Measurements from ENCODE around the gene FOXK2. TPM values are rescaled to one million over a fixed set of nuclear protein-coding genes. Genes with fewer than 3 reads are reported as not detected.
"Not testable (repeated sequence)": the region's sequence is repeated elsewhere in the genome, so short reads cannot be mapped to it uniquely, and the experiment has no call there.

FOXK2 gene
- total and polyA plus RNA-seq, 2 donors (not counting 1 experiment from before 2014, with no cell fraction given): 19.7 to 62.7 TPM

DNA sequence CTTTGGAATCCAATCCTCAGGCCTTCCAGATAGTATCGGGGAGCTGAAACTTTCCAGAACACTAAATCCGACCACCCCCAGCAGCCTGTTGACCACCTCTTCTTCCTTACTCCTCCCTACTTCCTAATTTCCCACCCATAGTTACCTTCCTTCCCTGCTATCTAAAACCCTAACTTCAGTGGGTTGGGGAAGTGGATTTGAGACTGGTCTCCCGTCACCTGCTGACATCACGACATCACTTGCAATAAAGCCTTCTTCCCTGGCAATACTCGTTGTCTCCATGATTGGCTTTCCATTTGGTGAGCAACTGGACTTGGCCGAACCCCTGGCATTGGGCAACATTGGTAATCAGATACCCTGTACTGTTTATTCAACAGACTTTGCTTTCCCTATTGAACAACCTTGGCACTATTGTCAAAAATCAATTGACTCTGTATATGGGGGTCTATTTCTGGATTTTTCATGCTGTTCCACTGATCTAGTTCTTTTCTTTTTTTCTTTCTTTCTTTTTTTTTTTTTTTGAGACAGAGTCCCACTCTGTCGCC lies 11.8 kb upstream of the FOXK2 start:
- TF ChIP-seq, protein P1, sequence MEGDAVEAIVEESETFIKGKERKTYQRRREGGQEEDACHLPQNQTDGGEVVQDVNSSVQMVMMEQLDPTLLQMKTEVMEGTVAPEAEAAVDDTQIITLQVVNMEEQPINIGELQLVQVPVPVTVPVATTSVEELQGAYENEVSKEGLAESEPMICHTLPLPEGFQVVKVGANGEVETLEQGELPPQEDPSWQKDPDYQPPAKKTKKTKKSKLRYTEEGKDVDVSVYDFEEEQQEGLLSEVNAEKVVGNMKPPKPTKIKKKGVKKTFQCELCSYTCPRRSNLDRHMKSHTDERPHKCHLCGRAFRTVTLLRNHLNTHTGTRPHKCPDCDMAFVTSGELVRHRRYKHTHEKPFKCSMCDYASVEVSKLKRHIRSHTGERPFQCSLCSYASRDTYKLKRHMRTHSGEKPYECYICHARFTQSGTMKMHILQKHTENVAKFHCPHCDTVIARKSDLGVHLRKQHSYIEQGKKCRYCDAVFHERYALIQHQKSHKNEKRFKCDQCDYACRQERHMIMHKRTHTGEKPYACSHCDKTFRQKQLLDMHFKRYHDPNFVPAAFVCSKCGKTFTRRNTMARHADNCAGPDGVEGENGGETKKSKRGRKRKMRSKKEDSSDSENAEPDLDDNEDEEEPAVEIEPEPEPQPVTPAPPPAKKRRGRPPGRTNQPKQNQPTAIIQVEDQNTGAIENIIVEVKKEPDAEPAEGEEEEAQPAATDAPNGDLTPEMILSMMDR (IDR thresholded peaks at IDR 0.05): no peak
- no peak for TF ChIP-seq EZH2 (IDR thresholded peaks at IDR 0.05; ENCODE audit: borderline replicate concordance, insufficient read depth, low read depth, low read length, poor library complexity, severe bottlenecking)
- Histone ChIP-seq H3K79me2 (ENCODE audit: control insufficient read depth, insufficient read depth, low read length) (peaks cover 3% of the 10 kb centered on the region), H3K27ac (ENCODE audit: low read length in 2 of 2) (no peak overlapping the region), H3K4me2 (replicated peaks; ENCODE audit: low read depth, low read length, poor library complexity, severe bottlenecking) (no peak overlapping the region), H3K4me1 (ENCODE audit: control insufficient read depth in 2 of 2, insufficient read depth in 2 of 2, low read length in 2 of 2) (peaks cover 3 to 13% of the 10 kb centered on the region in 2 donors), H3K9me3 (ENCODE audit: control extremely low read depth in 1 of 3, control insufficient read depth in 2 of 3, insufficient read depth in 1 of 3, low read length in 2 of 3) (peaks cover 0 to 4% (median 0%) of the 10 kb centered on the region in 3 donors), H2AFZ (ENCODE audit: insufficient read depth, low read depth, low read length, poor library complexity, severe bottlenecking) (no peak overlapping the region), H3K9ac (ENCODE audit: low read length) (no peak overlapping the region), H3K36me3 (replicated peaks in 1 of 2; ENCODE audit: control extremely low read depth in 1 of 2, control insufficient read depth in 1 of 2, extremely low read depth in 1 of 2, insufficient read depth in 2 of 2, low read length in 1 of 2) (no peaks in the 10 kb centered on the region), H3K27me3 (replicated peaks in 1 of 4; ENCODE audit: control extremely low read depth in 1 of 4, control insufficient read depth in 3 of 4, insufficient read depth in 4 of 4, low read length in 3 of 4) (no peaks in the 10 kb centered on the region), H3K4me3 (ENCODE audit: control extremely low read depth in 1 of 5, extremely low read depth in 1 of 5, insufficient read depth in 1 of 5, low read depth in 2 of 5, low read length in 4 of 5) (no peak overlapping the region), H4K20me1 (ENCODE audit: control insufficient read depth, insufficient read depth, low read length, poor library complexity, severe bottlenecking) (no peaks in the 10 kb centered on the region)
- ChIA-PET POLR2A (interaction anchor here (1.3 to 1.7 kb wide), 2 partner anchors 10 to 11 kb away, joined by 3 to 10 read pairs; no protein-coding TSS in a partner anchor), CTCF (interaction anchor here (0.7 to 1.0 kb wide), 2 partner anchors 46 to 104 kb away, joined by 3 read pairs; no protein-coding TSS in a partner anchor)
- Mint-ChIP-seq H3K27me3 (no peaks in the 10 kb centered on the region), H3K4me3 (peak overlapping the region; percentile 12), H3K9me3 (ENCODE audit: insufficient read depth) (no peaks in the 10 kb centered on the region), H3K27ac (peak overlapping the region; percentile 33), H3K4me1 (peaks cover 17% of the 10 kb centered on the region)
- 92% methylated on average over 2 of the region's 7 CpGs for WGBS (ENCODE audit: insufficient coverage)
- intact Hi-C loops (cut with micrococcal nuclease): no loop called here
- no peak for ATAC-seq (ENCODE audit: low read depth)
- DNase-seq: no peak

DNA sequence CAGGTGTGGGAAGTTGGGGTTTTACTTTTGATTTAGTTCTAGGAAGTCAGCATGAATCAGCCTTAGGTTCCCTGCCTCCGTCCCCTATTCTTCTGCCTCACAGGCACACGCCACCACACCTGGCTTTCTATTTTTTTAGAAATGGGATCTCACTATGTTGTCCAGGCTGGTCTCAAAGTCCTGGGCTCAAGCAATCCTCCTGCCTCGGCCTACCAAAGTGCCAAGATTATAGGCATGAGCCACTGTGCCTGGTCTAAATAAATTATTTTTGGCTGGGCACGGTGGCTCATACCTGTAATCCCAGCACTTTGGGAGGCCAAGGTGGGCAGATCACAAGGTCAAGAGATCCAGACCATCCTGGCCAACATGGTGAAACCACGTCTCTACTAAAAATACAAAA lies 7.9 kb upstream of the FOXK2 start:
- H3K79me2 ChIP-seq (ENCODE audit: control insufficient read depth, insufficient read depth, low read length); H3K4me1 Mint-ChIP-seq; H3K27me3 Mint-ChIP-seq; H3K27me3 ChIP-seq (replicated peaks in 1 of 4; ENCODE audit: control extremely low read depth in 1 of 4, control insufficient read depth in 3 of 4, insufficient read depth in 4 of 4, low read length in 3 of 4); H3K9ac ChIP-seq (ENCODE audit: low read length); intact Hi-C loops (cut with micrococcal nuclease); DNase-seq; H3K27ac ChIP-seq (ENCODE audit: low read length in 2 of 2); H3K36me3 ChIP-seq (replicated peaks in 1 of 2; ENCODE audit: control extremely low read depth in 1 of 2, control insufficient read depth in 1 of 2, extremely low read depth in 1 of 2, insufficient read depth in 2 of 2, low read length in 1 of 2); H2AFZ ChIP-seq (ENCODE audit: insufficient read depth, low read depth, low read length, poor library complexity, severe bottlenecking); H4K20me1 ChIP-seq (ENCODE audit: control insufficient read depth, insufficient read depth, low read length, poor library complexity, severe bottlenecking); H3K4me3 Mint-ChIP-seq; H3K4me2 ChIP-seq (replicated peaks; ENCODE audit: low read depth, low read length, poor library complexity, severe bottlenecking); POLR2A ChIA-PET; H3K27ac Mint-ChIP-seq; H3K4me3 ChIP-seq (ENCODE audit: control extremely low read depth in 1 of 5, extremely low read depth in 1 of 5, insufficient read depth in 1 of 5, low read depth in 2 of 5, low read length in 4 of 5); H3K4me1 ChIP-seq (ENCODE audit: control insufficient read depth in 2 of 2, insufficient read depth in 2 of 2, low read length in 2 of 2); H3K9me3 Mint-ChIP-seq (ENCODE audit: insufficient read depth); H3K9me3 ChIP-seq (ENCODE audit: control extremely low read depth in 1 of 3, control insufficient read depth in 2 of 3, insufficient read depth in 1 of 3, low read length in 2 of 3); ATAC-seq (ENCODE audit: low read depth): not testable (repeated sequence)
- CTCF ChIA-PET: interaction anchor here (0.6 kb wide), 1 partner anchor 10 kb away, joined by 3 read pairs; no protein-coding TSS in a partner anchor
- 100% methylated on average over 3 of the region's 5 CpGs for WGBS (ENCODE audit: insufficient coverage)

DNA sequence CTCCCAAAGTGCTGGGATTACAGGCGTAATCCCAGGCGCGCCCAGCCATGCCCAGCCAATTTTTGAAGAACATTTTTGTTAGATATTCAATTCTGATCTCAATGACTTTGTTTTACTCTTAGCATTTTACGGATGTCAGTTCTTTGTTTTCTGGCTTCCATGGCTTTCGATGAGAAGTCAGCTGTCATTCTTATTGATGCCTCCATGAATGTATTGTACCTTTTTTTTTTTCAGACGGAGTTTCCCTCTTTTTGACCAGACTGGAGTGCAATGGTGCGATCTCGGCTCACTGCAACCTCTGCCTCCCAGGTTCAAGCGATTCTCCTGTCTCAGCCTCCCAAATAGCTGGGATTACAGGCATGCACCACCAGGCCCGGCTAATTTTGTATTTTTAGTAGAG lies 5.7 kb upstream of the FOXK2 start:
- DNase-seq; H3K4me3 Mint-ChIP-seq; H3K36me3 ChIP-seq (replicated peaks in 1 of 2; ENCODE audit: control extremely low read depth in 1 of 2, control insufficient read depth in 1 of 2, extremely low read depth in 1 of 2, insufficient read depth in 2 of 2, low read length in 1 of 2); H3K27ac Mint-ChIP-seq; H3K4me3 ChIP-seq (ENCODE audit: control extremely low read depth in 1 of 5, extremely low read depth in 1 of 5, insufficient read depth in 1 of 5, low read depth in 2 of 5, low read length in 4 of 5); POLR2A ChIA-PET; H3K4me1 Mint-ChIP-seq; H3K9me3 Mint-ChIP-seq (ENCODE audit: insufficient read depth); H3K27me3 Mint-ChIP-seq; H3K9me3 ChIP-seq (ENCODE audit: control extremely low read depth in 1 of 3, control insufficient read depth in 2 of 3, insufficient read depth in 1 of 3, low read length in 2 of 3); H3K4me1 ChIP-seq (ENCODE audit: control insufficient read depth in 2 of 2, insufficient read depth in 2 of 2, low read length in 2 of 2); H3K27me3 ChIP-seq (replicated peaks in 1 of 4; ENCODE audit: control extremely low read depth in 1 of 4, control insufficient read depth in 3 of 4, insufficient read depth in 4 of 4, low read length in 3 of 4); H4K20me1 ChIP-seq (ENCODE audit: control insufficient read depth, insufficient read depth, low read length, poor library complexity, severe bottlenecking); H3K27ac ChIP-seq (ENCODE audit: low read length in 2 of 2); H3K79me2 ChIP-seq (ENCODE audit: control insufficient read depth, insufficient read depth, low read length); CTCF ChIA-PET; H2AFZ ChIP-seq (ENCODE audit: insufficient read depth, low read depth, low read length, poor library complexity, severe bottlenecking); H3K4me2 ChIP-seq (replicated peaks; ENCODE audit: low read depth, low read length, poor library complexity, severe bottlenecking); intact Hi-C loops (cut with micrococcal nuclease); ATAC-seq (ENCODE audit: low read depth); H3K9ac ChIP-seq (ENCODE audit: low read length): not testable (repeated sequence)
- WGBS (ENCODE audit: insufficient coverage): 88% methylated on average over 7 of the region's 10 CpGs

All from B cell (primary cell).